HUDEP-2 (cell line): ENCODE measurements around the gene ATG2A.
A peak's percentile ranks its signal among the peaks of the same experiment; 100 is the strongest.

ENCODE experiments used
- DNase-seq, 76 experiments: peaks; one replicate each; lab custom pipeline; 2025; ENCODE audit not compliant: unreplicated experiment in 76 of 76; lab: John Stamatoyannopoulos, UW

ATG2A gene

DNA sequence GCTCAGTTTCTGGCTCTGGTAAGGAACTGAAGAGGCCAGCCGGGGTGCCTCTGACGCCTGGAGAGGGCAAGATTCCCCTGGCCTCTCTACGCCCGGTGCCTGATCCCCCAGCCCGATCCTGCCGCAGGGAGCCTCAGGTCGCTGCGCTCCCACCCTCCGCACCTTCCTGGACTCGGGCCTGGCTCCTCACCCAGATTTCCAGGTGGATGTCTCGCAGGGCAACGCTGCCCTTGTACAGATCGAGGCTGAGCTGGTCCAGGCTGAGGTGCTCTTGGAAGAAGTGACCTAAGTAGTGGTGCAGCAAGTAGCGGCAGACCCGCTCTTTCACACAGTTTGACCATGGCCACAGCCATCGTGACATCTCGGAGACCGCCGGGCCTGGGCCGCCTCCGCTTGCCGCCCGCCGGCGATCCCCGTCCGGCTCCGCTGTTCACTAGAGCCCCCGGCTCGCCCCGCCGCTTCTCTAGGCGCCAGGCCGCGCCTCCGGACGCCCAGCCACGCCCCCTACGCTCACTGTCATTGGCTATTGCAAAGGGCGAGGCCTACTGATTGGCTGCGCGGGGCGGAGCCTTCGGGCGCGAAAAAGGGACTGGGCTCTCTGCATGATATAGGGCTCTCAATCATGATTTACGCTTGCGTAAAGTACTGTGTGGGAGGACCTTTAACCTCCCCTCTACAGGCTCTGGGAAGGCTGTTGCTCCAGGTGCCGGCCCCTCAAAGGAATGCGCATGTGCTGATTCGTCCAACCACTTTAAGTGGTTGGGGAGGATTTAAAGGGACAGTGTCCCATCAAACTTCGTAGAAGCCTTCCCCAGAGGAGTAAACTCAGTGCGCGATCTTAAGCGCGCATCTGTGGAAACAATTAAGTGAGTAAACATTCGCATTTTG, at the start of gene ATG2A:
Gene ATG2A, minus strand, starts transcription at position 435 of the 888 bp plus-strand sequence. Its CDS starts 74 bp downstream, at position 361.
- DNase-seq = peak in 75 of 76 experiments; percentile 48 to 100 (median 98)

GRCh38 chr11:64963072-64963631, 46.1 kb upstream of the ATG2A start:
- no peak for DNase-seq

DNA sequence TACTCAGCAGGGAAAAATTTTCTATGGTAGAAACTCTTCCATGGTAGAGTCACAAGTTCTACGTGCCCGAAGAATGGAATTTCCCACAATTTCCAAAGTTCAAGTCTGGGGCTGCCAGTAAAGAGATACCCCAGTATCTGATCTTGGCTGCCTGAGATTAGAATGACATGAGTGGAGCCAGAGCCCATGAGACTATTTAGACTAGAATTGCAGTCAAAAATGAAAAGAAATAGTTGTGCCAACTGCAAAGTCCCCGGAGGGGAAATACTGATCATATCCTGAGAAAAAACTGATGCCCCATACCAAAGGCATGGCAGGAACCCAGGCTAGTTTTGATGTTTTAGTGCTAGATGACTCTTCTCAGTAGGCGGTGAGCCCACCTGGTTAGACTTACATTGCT, 43.7 kb upstream of the ATG2A start:
- peak in 3 of 76 experiments; percentile 4 to 23 (median 11) for DNase-seq

GRCh38 chr11:64959498-64959897, 42.5 kb upstream of the ATG2A start:
- no peak for DNase-seq

DNA sequence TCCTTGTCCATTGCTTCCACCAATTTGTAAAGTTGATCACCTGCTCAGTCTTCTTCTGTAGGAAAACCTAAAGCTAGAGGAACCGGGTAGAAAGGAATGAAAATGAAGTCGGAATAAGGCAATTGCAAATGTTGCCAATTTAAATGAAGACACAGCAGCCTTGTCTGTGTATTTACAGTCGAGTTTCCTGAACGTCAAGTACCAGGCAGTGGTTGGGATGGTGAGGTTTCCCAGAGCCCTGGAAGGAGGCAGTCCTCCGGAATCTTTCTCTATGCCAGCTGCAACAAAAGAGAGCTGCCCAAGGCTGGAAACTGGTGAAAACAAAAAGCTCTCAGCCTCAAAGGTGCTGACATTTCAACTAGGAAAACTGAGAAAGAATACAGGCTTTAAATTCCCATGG, 37.2 kb upstream of the ATG2A start:
- no peak for DNase-seq

GRCh38 chr11:64951529-64951928, 34.5 kb upstream of the ATG2A start:
- DNase-seq = no peak

GRCh38 chr11:64947208-64947814, 30.3 kb upstream of the ATG2A start:
- DNase-seq = no peak

DNA sequence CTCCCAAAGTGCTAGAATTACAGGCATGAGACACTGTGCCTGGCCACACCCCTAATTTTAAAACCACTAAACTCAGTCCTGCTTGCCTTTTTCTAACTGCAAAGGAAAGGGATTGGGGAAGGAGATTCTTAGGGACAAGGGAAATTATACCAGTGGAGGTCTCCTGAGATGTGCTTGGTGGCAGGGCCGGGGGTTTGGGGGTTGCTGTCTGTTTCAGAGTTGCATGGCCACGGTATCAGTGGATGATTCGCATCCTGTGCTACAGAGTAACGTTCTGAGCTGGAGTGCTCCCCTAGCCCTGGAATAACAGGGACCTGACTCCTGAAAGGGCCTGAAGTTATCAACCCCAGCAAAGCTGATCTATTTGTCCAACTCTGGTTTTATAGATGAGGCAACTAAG, 19.5 kb upstream of the ATG2A start:
- no peak for DNase-seq

DNA sequence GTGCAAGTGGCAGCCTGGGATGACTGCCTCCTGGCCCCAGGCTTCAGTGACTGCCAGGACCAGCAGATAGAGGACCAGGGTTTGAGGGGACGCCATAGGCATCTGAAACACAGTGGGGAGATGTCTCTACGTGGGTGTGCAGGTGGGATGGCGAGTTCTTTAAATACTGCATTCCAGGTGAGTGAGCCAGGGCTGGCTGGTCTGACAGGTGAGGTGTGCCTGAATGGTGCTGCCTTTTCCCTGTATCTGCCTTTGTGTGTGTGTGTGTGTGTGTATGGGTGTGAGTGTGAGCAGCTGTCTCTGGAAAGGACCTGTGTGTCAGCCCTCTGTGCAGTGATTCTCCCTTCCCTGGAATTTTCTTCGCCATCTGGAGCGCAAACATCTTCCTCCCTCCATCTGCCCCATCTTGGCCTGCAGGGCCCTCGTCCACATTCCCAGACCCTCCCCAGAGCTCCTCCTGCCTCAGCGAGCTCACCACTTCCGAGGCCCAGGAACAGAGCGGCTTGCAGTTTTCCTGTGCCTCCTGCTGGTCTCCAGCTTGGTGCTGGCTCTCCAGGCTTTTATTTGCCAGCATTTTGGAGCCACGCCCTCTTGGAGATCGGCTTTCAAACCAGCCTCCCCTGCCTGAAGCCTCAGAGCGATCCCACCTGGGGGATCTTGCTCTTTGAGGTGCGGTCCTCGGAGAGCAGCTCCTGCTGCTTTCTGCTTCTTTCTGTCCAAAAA, 18.5 kb upstream of the ATG2A start, which contains the start of gene GPHA2:
Gene GPHA2, minus strand, starts transcription at position 535 of the 723 bp plus-strand sequence. Its CDS starts 433 bp downstream, at position 102.
- DNase-seq = no peak

DNA sequence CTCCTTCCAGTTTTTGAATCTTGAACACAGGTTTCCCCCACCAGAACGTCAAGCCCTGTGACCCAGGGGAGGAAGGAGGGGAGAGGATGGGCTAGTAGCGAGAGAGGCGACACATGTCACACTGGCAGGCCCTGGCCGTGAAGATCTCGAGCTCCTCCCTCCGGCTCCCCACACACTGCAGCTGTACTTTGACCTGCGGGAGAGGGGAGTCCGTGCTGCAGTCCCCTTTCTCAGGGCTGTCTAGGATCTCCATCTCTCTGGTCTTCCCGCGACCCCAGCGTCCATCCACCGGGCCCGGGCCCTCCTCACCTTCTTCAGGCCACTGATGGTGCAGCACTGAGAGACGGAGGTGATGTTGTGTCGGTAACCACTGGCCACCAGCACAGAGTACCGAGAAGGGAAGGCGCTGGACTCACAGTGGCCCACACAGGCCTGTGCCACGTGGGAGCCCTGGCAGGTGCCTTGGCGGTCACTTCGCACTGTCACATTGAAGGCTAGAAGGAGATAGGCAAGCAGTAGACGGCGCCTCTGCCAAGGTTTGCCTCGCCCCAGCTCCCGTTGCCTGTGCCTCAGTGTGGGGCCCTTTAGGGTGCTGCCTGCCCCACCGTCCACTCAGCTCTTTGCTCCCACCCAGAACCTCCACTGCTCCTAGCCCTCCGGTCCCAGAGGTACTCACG, 17.8 kb upstream of the ATG2A start:
- no peak for DNase-seq

DNA sequence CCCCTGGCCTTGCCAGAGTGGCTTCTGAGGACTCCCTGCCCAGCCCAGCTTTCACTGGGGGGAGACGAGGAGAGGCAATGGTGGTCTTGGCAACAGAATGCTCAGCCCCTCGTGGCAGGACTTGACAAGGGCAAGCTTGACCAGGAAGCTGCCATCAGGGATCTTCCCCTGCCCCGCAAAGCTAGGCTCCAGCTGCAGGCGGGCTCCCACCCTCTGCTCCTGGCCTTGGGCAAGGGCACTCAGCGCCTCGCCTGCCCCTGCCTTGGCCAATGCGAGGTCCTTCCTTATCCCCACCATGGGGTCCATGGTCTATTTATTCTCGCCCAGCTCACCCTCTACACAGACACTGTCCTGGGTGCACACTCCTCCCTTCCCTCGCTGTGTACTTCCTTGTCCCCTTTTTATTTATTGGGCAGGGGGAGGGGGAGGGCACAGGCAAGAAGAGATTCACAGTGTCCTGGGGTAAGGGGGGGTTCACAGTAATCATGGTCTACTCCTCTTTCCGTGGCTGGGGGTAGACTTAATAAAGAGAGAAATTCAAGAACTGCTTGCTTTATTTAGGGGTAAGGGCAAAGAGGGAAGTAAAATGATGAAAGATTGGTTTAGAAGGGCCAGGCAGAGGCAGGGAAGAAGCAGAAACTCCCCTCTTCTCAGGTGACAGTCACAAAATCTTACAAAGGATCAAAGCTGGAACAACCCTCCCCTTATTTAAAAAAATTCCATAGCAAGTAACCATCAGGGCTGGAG, 17.1 kb upstream of the ATG2A start:
- no peak for DNase-seq

DNA sequence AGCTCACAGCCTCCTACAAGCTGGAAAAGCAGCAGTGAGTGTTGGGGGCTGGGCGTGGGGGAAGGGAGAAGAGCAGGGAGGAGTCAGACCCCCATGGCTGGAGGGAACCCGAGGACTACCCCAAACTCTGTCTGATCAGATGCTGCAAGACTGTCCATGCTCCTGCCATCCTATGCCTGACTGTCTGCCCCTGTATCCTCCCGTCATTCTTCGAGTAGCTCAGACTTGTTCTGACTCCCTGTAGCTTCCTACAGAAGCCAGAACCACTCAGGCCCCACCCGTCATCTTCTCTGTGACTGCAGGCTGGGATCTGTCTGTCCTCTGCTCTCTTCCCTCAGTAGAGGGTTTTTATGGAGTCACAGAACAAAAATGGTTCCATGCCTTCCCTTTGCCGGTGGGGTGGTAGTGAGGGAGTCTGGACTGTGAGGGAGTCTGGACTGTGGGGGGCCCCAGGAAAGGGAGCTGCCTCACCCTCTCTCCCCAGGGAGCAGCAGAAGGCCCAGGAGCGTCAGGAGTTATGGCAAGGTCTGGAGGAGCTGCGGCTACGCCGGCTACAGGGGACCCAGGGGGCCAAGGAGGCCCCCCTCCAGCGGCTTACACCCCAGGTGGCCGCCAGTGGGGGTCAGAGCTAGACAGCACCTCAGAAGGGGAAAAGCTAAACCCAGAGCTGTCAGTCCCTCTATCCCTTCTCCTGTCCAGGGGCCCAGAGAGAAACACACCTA, 16.4 kb upstream of the ATG2A start:
- no peak for DNase-seq

DNA sequence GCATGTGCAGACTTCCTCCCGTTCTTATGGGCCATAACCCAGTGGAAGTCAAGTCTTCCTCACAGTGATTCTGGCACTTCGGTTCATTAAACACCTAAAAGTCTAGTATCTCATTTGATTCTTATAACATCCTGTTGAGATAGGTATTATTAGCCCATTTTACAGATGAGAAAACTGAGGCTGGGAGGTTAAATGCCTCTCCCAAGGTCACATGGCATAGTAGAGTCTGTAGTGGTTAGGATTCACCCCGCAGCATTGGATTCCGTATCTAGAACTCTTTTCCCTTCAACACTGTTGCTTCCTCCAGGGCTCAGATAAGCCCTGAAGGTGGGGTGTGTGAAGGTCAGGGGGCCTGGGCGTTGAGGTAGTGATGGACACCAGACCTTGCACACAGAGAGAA, 15.3 kb upstream of the ATG2A start:
- DNase-seq = no peak

- no peak for DNase-seq
Observed at GRCh38 chr11:64931290-64931689, 14.3 kb upstream of the ATG2A start.

DNA sequence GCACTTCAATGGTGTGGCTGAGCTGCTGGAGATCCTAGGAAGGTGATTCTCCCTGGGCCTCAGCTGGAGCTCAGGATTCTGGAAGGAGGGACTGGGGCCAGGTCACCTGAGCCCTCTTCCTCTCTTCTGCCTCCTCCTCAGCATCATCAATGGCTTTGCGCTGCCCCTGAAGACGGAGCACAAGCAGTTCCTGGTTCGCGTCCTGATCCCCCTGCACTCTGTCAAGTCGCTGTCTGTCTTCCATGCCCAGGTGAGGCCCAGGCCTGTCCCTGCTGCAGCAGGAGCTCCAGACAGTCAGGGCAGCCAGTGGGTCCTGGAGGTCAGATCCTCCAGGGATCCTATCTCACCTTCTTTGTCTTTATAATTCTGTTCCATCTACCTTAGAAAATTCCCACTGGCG, 13.3 kb upstream of the ATG2A start:
- no peak for DNase-seq

DNA sequence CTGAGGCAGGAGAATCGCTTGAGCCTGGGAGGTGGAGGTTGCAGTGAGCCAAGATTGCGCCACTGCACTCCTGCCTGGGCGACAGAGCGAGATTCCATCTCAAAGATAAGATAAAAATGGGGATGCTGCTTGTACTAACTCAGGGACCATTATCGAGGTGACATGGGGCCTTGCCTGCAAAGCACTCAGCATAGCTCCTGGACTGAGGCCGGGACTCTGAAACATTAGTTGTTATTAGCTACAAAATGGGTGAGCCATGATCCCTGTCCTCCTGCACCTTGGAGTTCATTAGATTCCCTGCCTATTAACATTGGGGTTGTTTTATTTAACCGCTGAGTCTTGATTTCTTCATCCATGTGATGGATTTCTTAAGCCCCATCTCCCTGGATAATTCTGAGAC, 12.6 kb upstream of the ATG2A start:
- no peak for DNase-seq

- DNase-seq = no peak
Observed at GRCh38 chr11:64928957-64929356, 11.9 kb upstream of the ATG2A start.

- no peak for DNase-seq
Observed at GRCh38 chr11:64926689-64927088, 9.7 kb upstream of the ATG2A start.
